Measurements from ENCODE around the gene TMEM212.

TMEM212 gene

GRCh38 chr3:171840811-171841619 is 2.1 kb upstream of the TMEM212 start:
- H3K9ac ChIP-seq (ENCODE audit: insufficient read length, low read depth), result no peak overlapping the region
- no peaks in the 10 kb centered on the region for H3K27me3 ChIP-seq (ENCODE audit: insufficient read depth, insufficient read length)
- DNase-seq (ENCODE audit: low read depth, low spot score), result no peak
- H3K9me3 ChIP-seq (ENCODE audit: insufficient read depth, low read length), result no peaks in the 10 kb centered on the region
- no peak overlapping the region for H3K4me3 ChIP-seq (ENCODE audit: insufficient read length, low read depth)
- TF ChIP-seq YY1 (IDR thresholded peaks at IDR 0.05; ENCODE audit: insufficient read depth, insufficient read length) (no peak), SUZ12 (IDR thresholded peaks at IDR 0.05; ENCODE audit: extremely low read depth, insufficient read depth, insufficient read length) (no peak), ZNF274 (IDR thresholded peaks at IDR 0.05; ENCODE audit: low read depth, low read length) (no peak)
- no peaks in the 10 kb centered on the region for H3K36me3 ChIP-seq (ENCODE audit: insufficient read depth, insufficient read length, low read length)
- no peaks in the 10 kb centered on the region for H3K4me1 ChIP-seq (ENCODE audit: insufficient read depth, insufficient read length)

GRCh38 chr3:171841620-171842000 is 1.5 kb upstream of the TMEM212 start:
- no peaks in the 10 kb centered on the region for H3K36me3 ChIP-seq (ENCODE audit: insufficient read depth, insufficient read length, low read length)
- no peak for TF ChIP-seq SUZ12 (IDR thresholded peaks at IDR 0.05; ENCODE audit: extremely low read depth, insufficient read depth, insufficient read length)
- TF ChIP-seq YY1 (IDR thresholded peaks at IDR 0.05; ENCODE audit: insufficient read depth, insufficient read length), result no peak
- TF ChIP-seq ZNF274 (IDR thresholded peaks at IDR 0.05; ENCODE audit: low read depth, low read length), result no peak
- H3K27me3 ChIP-seq (ENCODE audit: insufficient read depth, insufficient read length), result no peaks in the 10 kb centered on the region
- no peaks in the 10 kb centered on the region for H3K4me1 ChIP-seq (ENCODE audit: insufficient read depth, insufficient read length)
- DNase-seq (ENCODE audit: low read depth, low spot score), result no peak
- H3K9me3 ChIP-seq (ENCODE audit: insufficient read depth, low read length), result no peaks in the 10 kb centered on the region
- H3K9ac ChIP-seq (ENCODE audit: insufficient read length, low read depth), result no peak overlapping the region
- no peak overlapping the region for H3K4me3 ChIP-seq (ENCODE audit: insufficient read length, low read depth)

- Histone ChIP-seq H3K27me3 (ENCODE audit: insufficient read depth, insufficient read length) (no peaks in the 10 kb centered on the region), H3K9ac (ENCODE audit: insufficient read length, low read depth) (no peak overlapping the region), H3K4me1 (ENCODE audit: insufficient read depth, insufficient read length) (no peaks in the 10 kb centered on the region), H3K36me3 (ENCODE audit: insufficient read depth, insufficient read length, low read length) (no peaks in the 10 kb centered on the region), H3K9me3 (ENCODE audit: insufficient read depth, low read length) (no peaks in the 10 kb centered on the region), H3K4me3 (ENCODE audit: insufficient read length, low read depth) (no peak overlapping the region)
- TF ChIP-seq YY1 (IDR thresholded peaks at IDR 0.05; ENCODE audit: insufficient read depth, insufficient read length) (no peak), SUZ12 (IDR thresholded peaks at IDR 0.05; ENCODE audit: extremely low read depth, insufficient read depth, insufficient read length) (no peak), ZNF274 (IDR thresholded peaks at IDR 0.05; ENCODE audit: low read depth, low read length) (no peak)
- DNase-seq (ENCODE audit: low read depth, low spot score), result no peak
Observed at GRCh38 chr3:171844873-171845272, 1.7 kb downstream of the TMEM212 start.

GRCh38 chr3:171845481-171846284 is 2.5 kb downstream of the TMEM212 start:
- Histone ChIP-seq H3K9ac (ENCODE audit: insufficient read length, low read depth) (no peak overlapping the region), H3K36me3 (ENCODE audit: insufficient read depth, insufficient read length, low read length) (no peaks in the 10 kb centered on the region), H3K4me3 (ENCODE audit: insufficient read length, low read depth) (no peak overlapping the region), H3K9me3 (ENCODE audit: insufficient read depth, low read length) (no peaks in the 10 kb centered on the region), H3K27me3 (ENCODE audit: insufficient read depth, insufficient read length) (no peaks in the 10 kb centered on the region), H3K4me1 (ENCODE audit: insufficient read depth, insufficient read length) (no peaks in the 10 kb centered on the region)
- TF ChIP-seq ZNF274 (IDR thresholded peaks at IDR 0.05; ENCODE audit: low read depth, low read length) (no peak), YY1 (IDR thresholded peaks at IDR 0.05; ENCODE audit: insufficient read depth, insufficient read length) (no peak), SUZ12 (IDR thresholded peaks at IDR 0.05; ENCODE audit: extremely low read depth, insufficient read depth, insufficient read length) (no peak)
- no peak for DNase-seq (ENCODE audit: low read depth, low spot score)

- Histone ChIP-seq H3K36me3 (ENCODE audit: insufficient read depth, insufficient read length, low read length) (no peaks in the 10 kb centered on the region), H3K4me3 (ENCODE audit: insufficient read length, low read depth) (no peak overlapping the region), H3K27me3 (ENCODE audit: insufficient read depth, insufficient read length) (no peaks in the 10 kb centered on the region), H3K9ac (ENCODE audit: insufficient read length, low read depth) (no peak overlapping the region), H3K9me3 (ENCODE audit: insufficient read depth, low read length) (no peaks in the 10 kb centered on the region), H3K4me1 (ENCODE audit: insufficient read depth, insufficient read length) (no peaks in the 10 kb centered on the region)
- DNase-seq (ENCODE audit: low read depth, low spot score), result no peak
- no peak for TF ChIP-seq YY1 (IDR thresholded peaks at IDR 0.05; ENCODE audit: insufficient read depth, insufficient read length)
- no peak for TF ChIP-seq SUZ12 (IDR thresholded peaks at IDR 0.05; ENCODE audit: extremely low read depth, insufficient read depth, insufficient read length)
- TF ChIP-seq ZNF274 (IDR thresholded peaks at IDR 0.05; ENCODE audit: low read depth, low read length), result no peak
Observed at GRCh38 chr3:171846597-171846996, 3.4 kb downstream of the TMEM212 start.

GRCh38 chr3:171847133-171847532 is 4.0 kb downstream of the TMEM212 start:
- DNase-seq (ENCODE audit: low read depth, low spot score), result no peak
- H3K36me3 ChIP-seq (ENCODE audit: insufficient read depth, insufficient read length, low read length), result no peaks in the 10 kb centered on the region
- TF ChIP-seq YY1 (IDR thresholded peaks at IDR 0.05; ENCODE audit: insufficient read depth, insufficient read length) (no peak), ZNF274 (IDR thresholded peaks at IDR 0.05; ENCODE audit: low read depth, low read length) (no peak), SUZ12 (IDR thresholded peaks at IDR 0.05; ENCODE audit: extremely low read depth, insufficient read depth, insufficient read length) (no peak)
- no peak overlapping the region for H3K4me3 ChIP-seq (ENCODE audit: insufficient read length, low read depth)
- H3K27me3 ChIP-seq (ENCODE audit: insufficient read depth, insufficient read length), result no peaks in the 10 kb centered on the region
- H3K9me3 ChIP-seq (ENCODE audit: insufficient read depth, low read length), result no peaks in the 10 kb centered on the region
- no peaks in the 10 kb centered on the region for H3K4me1 ChIP-seq (ENCODE audit: insufficient read depth, insufficient read length)
- H3K9ac ChIP-seq (ENCODE audit: insufficient read length, low read depth), result no peak overlapping the region
